Measurements from ENCODE around the gene MRPL20. TPM values are rescaled to one million over a fixed set of nuclear protein-coding genes. Genes with fewer than 3 reads are reported as not detected.
A peak's percentile ranks its signal among the peaks of the same experiment; 100 is the strongest.

The MRPL20 gene
- total and polyA plus RNA-seq, 9 donors, result 79.9 to 130 (median 95.0) TPM

- Histone ChIP-seq H3K4me1 (ENCODE audit: insufficient read depth) (peaks cover 12% of the 10 kb centered on the region), H3K36me3 (no peaks in the 10 kb centered on the region), H3K27me3 (no peaks in the 10 kb centered on the region), H3K9me3 (no peaks in the 10 kb centered on the region), H3K27ac (peak within 1 kb of the TSS; percentile 88 to 92), H3K4me3 (peak within 1 kb of the TSS; percentile 52)
- no peak for TF ChIP-seq EP300 (IDR thresholded peaks at IDR 0.05)
- no peak for TF ChIP-seq POLR2A (IDR thresholded peaks at IDR 0.05)
- TF ChIP-seq CTCF (IDR thresholded peaks at IDR 0.05), result no peak
- intact Hi-C loops (cut with DNase I), result no loop called here
- peak; percentile 83 to 91 (median 87) for DNase-seq
- WGBS, 3 donors, result 10 to 12% (median 12%) methylated on average over 23 to 29 of the region's 29 CpGs
Observed at GRCh38 chr1:1358433-1359271, 48.4 kb downstream of the MRPL20 start, which contains the start of gene MXRA8. MXRA8 (minus strand) TSS chr1:1358555; CDS start chr1:1358504, 51 bp downstream.

GRCh38 chr1:1357871-1358432 lies 49.1 kb downstream of the MRPL20 start:
- Histone ChIP-seq H3K9me3 (no peaks in the 10 kb centered on the region), H3K27me3 (no peaks in the 10 kb centered on the region), H3K27ac (peak overlapping the region; percentile 88 to 92), H3K36me3 (no peaks in the 10 kb centered on the region), H3K4me3 (peak overlapping the region; percentile 52), H3K4me1 (ENCODE audit: insufficient read depth) (peaks cover 12% of the 10 kb centered on the region)
- TF ChIP-seq EP300 (IDR thresholded peaks at IDR 0.05), result no peak
- no peak for TF ChIP-seq CTCF (IDR thresholded peaks at IDR 0.05)
- TF ChIP-seq POLR2A (IDR thresholded peaks at IDR 0.05), result no peak
- 3 to 5% (median 3%) methylated on average over 18 of the region's 18 CpGs for WGBS, 3 donors
- DNase-seq, result peak in 2 of 5 donors; percentile 40 to 67
- intact Hi-C loops (cut with DNase I), result no loop called here

- Histone ChIP-seq H3K36me3 (no peaks in the 10 kb centered on the region), H3K27me3 (no peaks in the 10 kb centered on the region), H3K4me1 (ENCODE audit: insufficient read depth) (peaks cover 12% of the 10 kb centered on the region), H3K9me3 (no peaks in the 10 kb centered on the region), H3K4me3 (peak overlapping the region; percentile 52), H3K27ac (peak overlapping the region; percentile 88 to 92)
- TF ChIP-seq CTCF (IDR thresholded peaks at IDR 0.05), result no peak
- TF ChIP-seq POLR2A (IDR thresholded peaks at IDR 0.05), result no peak
- TF ChIP-seq EP300 (IDR thresholded peaks at IDR 0.05), result no peak
- WGBS, 3 donors, result 13 to 24% (median 17%) methylated on average over 19 to 26 of the region's 26 CpGs
- intact Hi-C loops (cut with DNase I), result no loop called here
- peak in 2 of 5 donors; percentile 49 to 55 for DNase-seq
Observed at GRCh38 chr1:1356796-1357401, 50.2 kb downstream of the MRPL20 start.

- Histone ChIP-seq H3K27me3 (no peaks in the 10 kb centered on the region), H3K4me3 (peak overlapping the region; percentile 52), H3K4me1 (ENCODE audit: insufficient read depth) (peaks cover 19% of the 10 kb centered on the region), H3K9me3 (no peaks in the 10 kb centered on the region), H3K36me3 (no peaks in the 10 kb centered on the region), H3K27ac (peak overlapping the region; percentile 88 to 92)
- WGBS, 3 donors, result 18 to 27% (median 19%) methylated on average over 7 to 8 of the region's 8 CpGs
- intact Hi-C loops (cut with DNase I), result no loop called here
- DNase-seq, result no peak
- no peak for TF ChIP-seq EP300 (IDR thresholded peaks at IDR 0.05)
- TF ChIP-seq CTCF (IDR thresholded peaks at IDR 0.05), result no peak
- TF ChIP-seq POLR2A (IDR thresholded peaks at IDR 0.05), result no peak
Observed at GRCh38 chr1:1356166-1356795, 50.8 kb downstream of the MRPL20 start.
